ENCODE results near the gene ITIH3.

Gene ITIH3

DNA sequence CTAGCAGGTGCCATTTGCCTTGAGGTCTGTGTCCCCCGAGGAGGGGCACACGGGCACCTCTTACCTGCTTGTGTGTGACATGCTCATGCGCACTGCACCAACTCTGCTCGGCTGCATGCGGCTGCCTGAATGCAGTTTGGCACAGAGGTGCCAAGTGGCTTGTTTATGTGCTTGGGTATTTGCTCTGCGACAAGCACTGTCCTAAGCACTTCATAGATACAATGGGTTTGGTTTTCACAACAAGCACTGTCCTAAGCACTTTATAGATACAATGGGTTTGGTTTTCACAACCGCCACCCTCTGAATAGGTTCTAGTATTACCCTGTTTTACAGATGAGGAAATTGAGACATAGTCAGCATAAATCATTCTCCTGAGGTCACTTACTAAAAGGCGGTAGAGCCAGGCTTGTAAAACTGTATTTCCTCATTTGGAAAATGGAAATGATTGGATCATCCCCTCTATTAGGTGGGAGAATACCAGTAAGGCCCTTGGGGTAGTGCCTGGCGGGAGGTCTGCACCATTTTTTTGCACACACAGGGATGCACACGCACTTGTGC lies 35.4 kb downstream of the ITIH3 start:
- no peak for DNase-seq

DNA sequence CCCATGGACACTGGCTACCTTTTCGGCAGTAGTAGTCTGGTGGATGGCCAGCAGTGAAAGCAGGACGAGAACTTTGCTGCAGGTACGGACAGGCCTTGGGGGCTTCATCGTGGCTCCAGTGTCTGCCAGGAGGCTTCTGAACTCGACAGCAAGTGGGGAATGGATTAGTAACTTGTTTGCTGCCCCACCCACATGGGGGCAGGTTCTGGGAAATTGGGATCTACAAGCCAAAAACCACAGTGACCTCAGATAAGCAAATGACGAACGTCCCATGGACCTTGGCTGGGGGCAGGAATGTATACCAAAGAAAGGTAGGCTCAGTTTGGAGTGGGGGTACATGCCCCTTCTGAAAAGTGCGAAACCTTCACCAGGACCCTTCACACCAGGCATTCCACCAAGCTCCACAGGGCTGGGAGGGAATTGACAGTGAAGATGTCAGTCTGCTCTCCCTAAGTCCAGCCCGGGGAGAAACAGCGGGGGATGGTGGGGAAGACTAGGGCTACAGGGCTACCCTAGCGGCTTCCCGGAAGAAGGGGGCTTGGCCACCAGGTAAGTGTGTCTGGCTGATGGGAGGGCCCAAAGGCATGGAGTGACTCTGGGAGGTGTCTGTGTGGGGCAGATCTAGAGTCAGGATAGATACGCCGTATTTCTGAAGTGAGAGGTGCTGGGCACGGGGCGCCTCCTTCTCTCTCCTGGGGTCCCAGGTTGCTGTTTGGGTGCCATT lies 36.1 kb downstream of the ITIH3 start, which contains the start of gene ITIH4:
ITIH4 (minus strand) TSS at position 138 of the 724 bp plus-strand sequence; CDS start at position 108, 30 bp downstream.
- no peak for DNase-seq

DNA sequence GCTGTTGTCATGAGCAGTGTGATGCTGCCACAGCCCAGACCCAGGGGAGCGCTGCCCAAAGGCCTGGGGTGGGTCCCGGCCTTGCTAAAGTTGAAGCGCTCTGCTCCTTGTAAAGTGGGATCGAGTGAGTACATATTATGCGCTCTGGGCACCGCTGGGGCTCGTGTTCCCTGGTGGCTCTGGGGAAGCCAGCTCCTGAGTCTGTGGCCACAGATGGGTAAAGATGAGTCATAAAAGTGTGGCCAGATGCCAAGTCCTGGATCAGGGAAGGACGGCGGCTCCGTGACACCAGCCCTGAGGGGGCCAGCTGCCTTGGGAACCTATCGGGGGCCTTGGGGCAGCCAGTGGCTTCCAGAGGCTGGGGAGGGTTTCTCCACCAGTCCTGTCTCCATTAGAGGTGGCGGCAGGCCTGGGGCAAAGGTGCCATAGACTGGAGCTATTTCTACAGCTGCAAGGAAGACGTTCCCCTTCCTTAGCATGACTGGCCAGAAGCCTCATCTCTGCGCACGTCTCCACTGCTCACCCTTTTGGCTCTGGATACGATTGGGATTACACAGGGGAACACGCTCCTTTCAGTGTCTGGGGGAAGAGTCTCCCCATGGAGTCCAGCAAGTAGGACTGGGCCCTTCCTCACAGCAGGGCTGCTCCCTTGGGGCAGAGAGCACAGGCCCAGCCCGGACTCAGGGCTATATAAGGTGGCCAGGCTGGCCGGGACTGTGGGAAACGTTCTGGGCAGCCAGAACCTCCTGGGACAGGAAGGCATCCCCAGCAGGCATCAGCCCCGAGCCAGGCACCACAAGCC lies 37.1 kb downstream of the ITIH3 start:
- no peak for DNase-seq

DNA sequence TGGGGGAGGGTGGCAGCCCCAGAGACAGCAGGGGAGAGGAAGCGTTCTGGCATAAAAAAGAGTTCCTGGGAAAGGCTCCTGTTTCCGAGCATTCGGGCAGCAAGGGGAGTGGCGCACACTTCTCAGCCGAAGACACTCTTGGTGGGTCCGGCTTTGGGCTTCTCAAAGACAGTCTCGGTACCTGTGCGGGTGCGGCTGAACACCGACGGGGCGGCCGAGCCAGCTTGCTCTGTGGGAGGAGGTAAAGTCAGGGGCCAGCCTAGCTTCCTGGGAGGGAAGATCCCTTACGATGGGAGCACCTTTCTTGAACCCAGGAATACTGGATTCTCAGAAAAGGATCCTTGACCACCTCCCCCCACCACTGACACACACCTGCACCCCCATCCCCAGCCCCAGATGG lies 38.6 kb downstream of the ITIH3 start:
- DNase-seq = no peak

DNA sequence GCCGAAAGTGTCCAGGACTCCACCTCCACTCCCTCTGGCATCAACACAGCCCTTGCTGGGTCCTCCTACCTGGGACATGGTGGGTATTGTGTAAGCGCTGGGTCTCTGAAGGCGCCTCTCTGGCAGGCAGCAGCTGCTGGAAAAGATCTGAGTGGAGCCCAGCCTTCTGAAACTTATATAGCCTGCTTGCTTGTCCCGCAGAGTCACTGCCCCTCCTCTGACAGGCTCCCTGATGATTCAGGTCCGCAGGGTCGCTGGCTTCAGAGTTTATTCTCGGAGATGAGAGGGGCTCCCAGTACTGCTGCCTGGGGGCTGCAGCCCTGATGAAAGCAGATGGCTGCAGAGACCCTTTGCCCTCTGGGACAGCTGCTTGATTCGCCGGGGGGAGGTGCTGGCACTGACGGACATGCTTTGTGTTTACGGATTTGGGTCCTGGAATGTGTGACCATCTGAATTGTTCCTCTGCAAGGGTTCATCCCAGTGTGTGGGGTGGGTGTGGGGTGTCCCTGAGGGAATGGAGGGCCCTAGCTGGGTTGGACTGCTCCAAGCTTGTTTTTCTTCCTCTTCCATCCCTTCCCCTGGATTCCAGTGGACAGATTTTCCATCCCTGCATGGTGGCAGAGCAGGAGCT lies 40.4 kb downstream of the ITIH3 start, which contains the start of gene MUSTN1:
MUSTN1 (minus strand) TSS at position 149 of the 631 bp plus-strand sequence; CDS start at position 78, 71 bp downstream.
- no peak for DNase-seq

DNA sequence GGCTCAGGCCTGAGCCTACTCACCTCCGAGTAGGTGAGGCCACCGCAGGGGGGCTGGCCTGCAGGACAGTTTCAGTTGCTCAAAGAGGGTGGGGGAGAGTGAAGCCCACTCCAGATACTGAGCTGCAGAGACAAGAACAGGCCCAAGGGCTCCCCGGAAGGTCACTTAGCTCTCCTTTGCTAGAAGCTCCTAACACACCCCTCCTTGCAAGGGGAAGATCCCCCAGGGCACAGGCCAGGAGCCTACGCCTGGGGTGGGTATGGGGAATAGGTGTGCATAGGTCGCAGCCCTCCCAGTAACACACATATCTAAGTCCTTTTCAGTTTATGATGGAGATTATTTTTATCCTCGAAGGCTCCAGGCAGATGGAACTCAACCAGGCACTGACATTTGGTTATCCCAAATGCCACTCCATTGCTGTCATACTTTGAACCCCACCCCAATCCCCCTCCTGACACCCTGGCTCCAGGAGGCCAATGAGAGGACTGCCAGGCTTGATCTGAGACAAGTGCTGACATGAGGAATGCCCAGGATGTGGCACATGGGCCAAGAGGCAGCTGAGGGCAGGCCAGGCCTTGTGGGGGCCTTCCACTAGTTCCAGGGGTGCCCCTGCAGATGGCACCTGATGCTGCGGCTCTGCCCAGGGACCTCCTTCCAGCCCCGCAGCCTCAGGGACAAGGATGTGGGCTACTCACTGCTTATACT lies 41.3 kb downstream of the ITIH3 start:
- no peak for DNase-seq

DNA sequence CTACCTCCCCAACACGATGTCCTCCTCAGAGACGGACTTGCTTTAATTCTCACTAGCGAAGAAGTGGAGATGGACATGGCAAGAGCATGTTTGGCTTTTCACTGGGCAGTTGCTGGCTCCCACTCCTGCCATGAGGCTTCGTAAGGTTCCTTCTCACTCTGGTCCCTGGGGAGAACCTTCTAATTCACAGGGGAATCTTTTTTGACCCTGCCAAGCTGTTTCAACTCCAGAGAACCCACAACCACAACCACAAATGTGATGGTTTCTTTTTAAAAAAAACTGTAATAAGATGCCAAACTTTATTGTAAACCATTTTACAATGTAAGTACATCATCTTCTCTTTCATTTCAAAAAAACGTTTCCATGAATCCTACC lies 41.9 kb downstream of the ITIH3 start:
- DNase-seq = no peak

DNA sequence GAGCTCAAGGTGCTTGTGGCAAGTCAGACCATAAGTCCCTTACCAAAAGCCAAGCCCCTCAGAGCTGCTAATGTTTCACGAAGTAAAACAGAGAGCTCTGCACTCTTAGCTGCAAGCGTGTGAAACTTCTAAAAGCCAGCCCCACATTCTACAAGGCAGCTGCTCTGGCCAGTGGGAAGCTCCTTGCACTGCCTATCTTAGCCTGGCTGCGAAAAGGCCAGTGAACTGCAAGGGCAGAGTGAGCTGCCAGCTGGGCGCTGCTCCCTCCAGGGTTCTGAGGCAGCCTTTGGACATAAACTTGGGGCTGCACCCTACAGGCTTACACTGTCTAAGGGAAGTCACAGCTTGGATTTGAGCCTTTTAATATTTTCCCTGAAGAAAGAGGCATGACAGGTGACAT lies 42.4 kb downstream of the ITIH3 start:
- no peak for DNase-seq

DNA sequence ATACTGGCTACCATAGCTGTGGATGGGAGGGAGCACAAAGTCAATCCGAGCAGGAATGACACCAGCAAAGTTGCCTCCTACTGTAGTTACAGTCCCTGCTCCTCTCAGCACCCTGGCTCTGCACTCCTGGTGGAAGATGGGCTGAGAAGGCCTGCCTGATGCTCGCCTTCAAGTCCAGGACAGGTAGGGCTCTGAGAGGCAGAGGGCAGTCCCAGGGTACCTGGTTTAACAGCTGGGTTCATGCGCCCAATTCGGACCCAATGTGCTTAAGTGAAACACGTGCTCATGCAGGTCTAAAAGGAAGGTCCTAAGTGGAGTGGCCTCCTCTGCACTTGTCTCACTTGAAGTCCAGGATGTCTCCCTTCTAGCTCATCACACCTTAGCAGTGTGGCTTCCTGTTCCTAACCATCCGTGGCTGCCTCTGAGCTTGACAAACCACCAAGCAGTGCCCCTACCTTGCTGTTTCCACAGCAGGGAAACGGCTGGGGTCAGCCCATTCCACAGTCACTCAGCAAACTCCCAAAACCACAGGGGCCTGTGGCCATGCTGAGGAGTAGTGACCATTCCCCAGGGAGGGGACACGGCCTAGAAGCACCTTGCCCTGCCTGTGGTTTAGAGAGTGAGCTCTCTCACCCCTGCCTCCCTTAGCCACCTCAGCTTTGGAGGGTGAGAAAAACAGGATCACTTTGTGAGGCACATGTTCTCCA lies 44.1 kb downstream of the ITIH3 start:
- no peak for DNase-seq

DNA sequence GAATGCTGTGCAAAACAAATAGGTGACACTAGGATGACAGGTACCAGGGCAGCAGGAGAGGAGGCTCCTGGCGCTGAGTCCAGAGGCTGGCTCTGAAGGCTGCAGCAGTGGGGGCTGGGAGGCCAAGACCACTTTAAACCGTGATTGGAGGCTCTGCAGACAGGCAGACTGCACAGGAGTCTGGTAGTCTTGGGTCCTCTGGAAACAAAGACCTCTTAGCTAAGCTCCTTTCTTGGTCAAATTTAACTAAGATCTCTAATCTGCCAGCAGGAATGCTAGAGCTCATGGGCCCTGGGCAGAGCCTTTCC lies 44.6 kb downstream of the ITIH3 start:
- no peak for DNase-seq

DNA sequence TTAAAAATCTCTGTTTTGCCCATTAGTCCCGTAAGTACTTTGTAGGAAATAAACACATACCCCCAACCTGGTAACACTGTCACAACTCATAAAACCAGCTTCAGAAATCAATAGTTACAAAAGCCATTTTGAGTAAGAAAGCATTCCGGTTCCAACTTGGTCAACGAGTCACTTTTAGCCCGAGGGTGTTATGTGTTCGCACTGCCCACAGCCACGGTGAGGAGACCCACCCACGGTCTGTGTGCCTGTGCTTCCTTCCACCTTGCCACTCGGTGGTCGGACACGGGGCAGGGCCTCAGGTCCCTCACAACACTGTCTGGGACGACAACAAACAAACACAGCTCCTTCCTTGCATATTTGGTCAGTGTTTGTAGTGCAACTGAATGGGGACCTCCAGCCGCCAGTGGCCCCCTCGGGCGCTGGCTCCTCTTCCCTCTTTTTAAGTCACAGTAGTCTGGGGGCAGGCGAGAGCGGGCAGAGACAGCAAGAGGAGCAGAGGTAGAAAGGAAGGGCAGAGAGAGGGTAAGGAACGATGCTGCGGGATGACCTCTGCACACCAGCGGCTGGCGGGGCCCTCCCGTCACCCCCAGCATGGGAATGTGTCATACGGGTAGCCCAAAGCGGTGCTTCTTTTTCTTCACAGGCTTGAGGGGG lies 45.4 kb downstream of the ITIH3 start:
- no peak for DNase-seq

DNA sequence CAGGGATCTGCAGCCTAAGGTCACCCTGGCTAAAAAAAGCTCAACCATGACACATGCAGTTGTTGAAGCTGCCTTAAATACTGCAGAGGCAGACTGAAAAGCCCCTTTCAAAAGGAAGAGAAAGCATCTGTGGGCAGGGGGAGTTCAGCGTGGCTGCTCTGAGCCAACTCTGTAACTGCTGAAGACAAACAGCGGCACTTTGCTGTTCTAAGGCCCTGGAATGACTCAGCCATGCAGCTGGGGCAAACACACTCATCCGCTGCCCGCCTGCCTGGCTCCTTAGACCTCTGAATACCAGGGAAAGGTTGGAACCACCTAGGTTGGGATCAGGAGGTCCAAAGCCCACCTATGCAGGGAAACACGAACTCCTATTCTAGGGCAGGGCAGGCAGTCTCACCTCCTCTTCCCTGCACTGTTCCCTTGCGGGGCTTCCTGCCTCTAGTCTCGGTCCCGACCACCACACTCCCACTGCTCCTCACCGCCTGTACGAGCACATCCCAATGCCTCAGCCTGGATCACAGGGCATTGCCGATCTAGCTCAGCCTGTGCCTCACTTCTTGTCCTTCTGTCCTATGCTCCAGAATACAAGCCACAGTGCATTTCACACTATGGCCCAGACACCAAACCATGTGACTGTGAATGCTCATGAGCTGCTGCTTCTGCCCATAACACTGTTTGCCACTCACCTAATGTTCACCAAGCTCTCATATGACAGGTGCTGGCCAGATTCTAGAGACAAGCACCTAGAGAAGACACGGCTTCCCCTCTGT lies 46.8 kb downstream of the ITIH3 start:
- no peak for DNase-seq

DNA sequence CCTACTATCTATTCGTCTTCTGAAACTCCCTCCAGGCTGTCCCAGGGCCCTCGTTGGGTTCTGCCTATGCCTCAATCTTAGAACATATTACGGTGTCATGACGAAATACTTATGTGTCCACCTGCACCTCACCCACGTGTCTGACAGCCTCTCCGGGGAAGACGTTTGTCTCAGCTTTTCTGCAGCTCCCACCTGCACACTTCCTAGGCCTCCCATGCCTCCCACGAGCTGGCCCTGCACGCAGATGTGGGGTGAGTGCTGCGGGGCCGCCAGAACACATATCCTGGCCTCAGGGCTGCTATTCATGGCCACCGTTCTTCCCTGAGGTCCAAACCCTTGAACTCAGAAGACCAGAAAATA lies 47.4 kb downstream of the ITIH3 start:
- DNase-seq = no peak

DNA sequence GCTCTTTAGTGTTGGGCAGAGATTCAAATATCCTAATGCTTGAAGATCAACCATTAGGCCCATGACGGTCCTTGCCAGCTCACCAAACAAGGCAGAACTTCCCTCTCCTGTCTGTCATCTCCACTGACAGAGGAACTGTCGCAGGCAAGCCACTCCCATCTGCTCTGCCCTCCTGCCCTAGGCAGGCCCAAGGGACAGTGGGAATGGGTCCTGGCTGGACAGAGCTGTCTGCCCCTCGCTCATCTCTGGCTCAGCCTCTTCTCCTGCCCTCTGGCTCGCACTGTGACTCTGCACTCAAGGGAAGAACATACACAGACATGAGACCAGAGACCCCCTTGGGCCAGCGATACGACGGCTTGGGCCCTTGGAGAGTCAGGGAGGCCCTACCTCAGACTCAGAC lies 47.8 kb downstream of the ITIH3 start:
- no peak for DNase-seq

DNA sequence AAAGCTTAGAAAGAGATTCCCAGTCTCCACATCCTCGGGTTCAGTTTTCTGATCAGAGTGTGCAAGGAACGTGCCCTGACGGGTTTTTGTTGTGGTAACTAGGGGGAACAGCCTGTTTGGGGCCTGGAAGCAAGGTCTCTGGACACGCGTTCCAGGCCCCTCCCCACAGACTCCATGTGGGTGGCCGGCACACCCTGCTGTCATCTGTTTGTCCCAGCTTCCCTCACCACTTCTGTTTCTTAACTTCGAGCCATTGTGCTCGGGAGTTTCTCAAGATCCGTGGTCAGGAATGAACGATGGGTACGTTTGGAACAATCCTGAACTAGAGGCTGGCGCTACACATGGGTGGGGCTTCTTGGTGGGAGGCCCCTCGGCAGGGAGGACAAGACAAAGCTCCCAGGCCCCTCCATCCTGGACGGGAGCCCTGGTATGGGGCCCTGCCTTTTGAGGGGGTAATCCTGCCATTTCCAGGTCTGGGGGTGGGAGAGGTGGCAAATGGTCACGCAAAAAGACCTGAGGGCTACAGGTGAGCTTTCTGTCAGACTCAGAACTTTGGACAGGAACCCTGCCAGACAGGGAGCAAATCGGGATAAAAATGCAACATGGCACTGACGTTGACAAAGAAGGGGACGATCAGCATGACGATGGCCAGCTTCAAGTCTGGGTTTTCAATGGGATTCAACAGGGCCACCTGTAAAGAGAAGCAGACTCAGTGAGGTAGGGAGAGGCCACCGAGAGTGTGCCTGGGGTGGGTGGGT lies 48.7 kb downstream of the ITIH3 start:
- DNase-seq = no peak

DNA sequence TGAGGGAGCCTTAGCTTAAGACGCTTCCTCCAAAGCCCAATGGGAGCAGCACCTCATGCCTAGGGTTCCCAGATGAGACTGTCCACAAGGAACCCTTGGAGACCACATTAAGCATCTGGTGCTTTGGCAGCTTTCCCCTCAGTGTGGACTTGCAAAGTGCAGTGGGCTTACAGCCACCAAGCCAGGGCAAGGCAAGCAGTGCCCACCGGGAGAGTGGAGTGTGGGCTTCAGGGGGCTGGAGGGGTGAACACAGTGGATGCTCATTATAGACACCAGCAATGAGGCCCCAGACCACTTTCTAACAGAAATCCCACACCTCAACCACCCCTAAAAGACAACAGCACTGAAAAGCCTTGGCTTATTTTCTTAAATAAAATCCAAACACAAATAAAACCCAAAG lies 49.3 kb downstream of the ITIH3 start:
- DNase-seq = no peak

DNA sequence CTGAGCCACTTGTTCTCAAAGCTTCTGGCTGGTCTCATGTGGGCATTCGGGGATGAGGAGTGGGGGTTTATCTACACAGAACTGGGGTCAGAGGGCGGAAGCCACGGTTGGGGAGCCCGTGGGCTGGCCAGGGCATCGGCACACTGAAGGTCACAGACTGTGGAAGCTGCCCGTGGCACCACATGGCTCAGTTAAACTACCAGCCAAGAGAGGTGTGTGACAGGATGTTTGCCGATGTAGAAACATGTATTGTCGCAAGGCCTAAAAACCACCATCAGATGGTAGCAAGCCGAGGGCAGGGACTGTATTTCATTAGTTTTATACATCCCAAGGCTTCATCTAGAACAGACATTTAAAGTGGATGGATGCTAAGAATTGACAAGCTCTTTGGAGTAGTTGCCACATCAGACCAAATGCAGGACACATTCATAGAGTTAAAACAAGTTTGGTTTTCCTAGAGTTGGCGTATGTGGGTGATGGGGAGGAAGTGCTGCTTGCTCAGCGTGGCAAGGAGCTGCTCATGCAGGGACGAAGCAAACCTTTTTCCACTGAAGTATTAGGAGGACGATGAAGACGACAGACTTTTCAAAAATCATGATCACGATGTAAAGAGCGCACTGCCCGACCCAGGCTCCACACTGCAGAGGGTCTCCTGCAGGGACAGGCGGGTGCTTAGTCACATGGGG lies 49.8 kb downstream of the ITIH3 start:
- no peak for DNase-seq

DNA sequence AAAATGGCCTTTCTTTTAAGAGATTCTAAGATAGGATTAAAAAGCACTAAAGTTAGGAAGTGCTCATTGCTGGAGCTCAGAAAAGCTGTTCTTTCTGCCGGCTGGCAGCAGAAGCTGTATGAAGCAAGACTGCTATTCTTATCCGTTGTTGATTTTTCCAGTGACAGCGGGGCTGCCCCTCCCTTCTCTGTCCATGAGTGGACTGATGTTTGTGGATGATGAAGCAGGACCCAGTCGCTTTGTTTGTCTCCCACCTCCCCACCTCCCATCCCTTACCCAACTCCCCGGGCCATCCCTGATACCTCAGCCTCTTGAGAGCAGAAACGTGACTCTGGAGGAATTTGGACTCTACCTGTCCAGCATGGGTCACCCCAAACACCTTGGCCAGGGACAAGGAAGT lies 50.6 kb downstream of the ITIH3 start:
- no peak for DNase-seq

DNA sequence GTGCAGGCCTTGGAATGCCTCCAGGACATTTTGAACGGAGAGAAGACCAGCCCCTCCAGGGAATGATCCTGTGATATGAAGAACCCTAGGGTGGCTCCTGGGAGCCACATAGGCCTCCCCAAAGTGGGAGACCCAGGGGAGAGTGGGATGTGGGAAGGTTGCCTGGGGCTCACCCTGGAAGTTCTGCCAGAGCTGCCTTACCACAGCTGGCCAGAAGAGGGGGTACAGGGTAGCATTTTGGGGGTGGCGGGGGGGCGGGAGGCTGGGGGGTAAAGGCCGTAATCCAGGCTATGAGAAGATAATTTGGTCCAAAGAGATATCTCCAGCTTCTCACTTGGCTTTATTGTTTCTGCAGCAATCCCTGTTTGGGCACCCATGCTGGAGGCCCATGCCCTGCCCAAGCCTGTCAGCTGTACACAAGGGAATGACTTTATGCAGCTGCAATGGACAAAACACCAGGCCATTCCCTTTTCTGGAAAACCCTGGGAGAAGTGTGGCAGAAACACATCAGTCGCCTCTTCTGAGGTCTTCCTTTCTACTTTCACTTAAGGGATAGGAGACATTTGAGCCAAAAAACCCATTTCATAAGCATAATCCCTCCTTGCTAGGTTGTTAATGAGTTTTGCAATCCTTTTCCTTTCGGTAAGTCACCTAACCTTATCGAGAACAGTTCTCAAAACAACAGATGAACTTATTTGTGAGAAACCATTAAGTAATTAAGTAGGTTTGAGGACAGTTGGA lies 51.3 kb downstream of the ITIH3 start:
- peak; percentile 35 to 41 for DNase-seq
